HG03196 (cell line): ENCODE results near the gene ATXN7L1.

Source experiments
- ATAC-seq: cut with Tn5 transposase; IDR thresholded peaks from one replicate; pipeline ENCODE4 v1.9.1; 2021; ENCODE audit not compliant: unreplicated experiment

ATXN7L1 gene

GRCh38 chr7:105678811-105679495, 197.4 kb downstream of the ATXN7L1 start:
- ATAC-seq = peak; percentile 45

- ATAC-seq = peak; percentile 51
Observed at GRCh38 chr7:105677817-105678573, 198.4 kb downstream of the ATXN7L1 start.

- no peak for ATAC-seq
Observed at GRCh38 chr7:105677410-105677730, 199.0 kb downstream of the ATXN7L1 start.

GRCh38 chr7:105675934-105676371, 200.4 kb downstream of the ATXN7L1 start:
- ATAC-seq = no peak

GRCh38 chr7:105674200-105674920, 202.0 kb downstream of the ATXN7L1 start:
- ATAC-seq = no peak

- ATAC-seq = no peak
Observed at GRCh38 chr7:105673367-105674084, 202.9 kb downstream of the ATXN7L1 start.

- ATAC-seq = no peak
Observed at GRCh38 chr7:105672801-105673200, 203.6 kb downstream of the ATXN7L1 start.

- ATAC-seq = no peak
Observed at GRCh38 chr7:105666324-105666723, 210.1 kb downstream of the ATXN7L1 start.

GRCh38 chr7:105665684-105666083, 210.7 kb downstream of the ATXN7L1 start:
- no peak for ATAC-seq

GRCh38 chr7:105664816-105665525, 211.4 kb downstream of the ATXN7L1 start:
- ATAC-seq = no peak

GRCh38 chr7:105662998-105663397, 213.4 kb downstream of the ATXN7L1 start:
- no peak for ATAC-seq

GRCh38 chr7:105661625-105662024, 214.8 kb downstream of the ATXN7L1 start:
- no peak for ATAC-seq

- ATAC-seq = no peak
Observed at GRCh38 chr7:105656922-105657521, 219.4 kb downstream of the ATXN7L1 start.

- no peak for ATAC-seq
Observed at GRCh38 chr7:105655500-105656380, 220.7 kb downstream of the ATXN7L1 start.

- ATAC-seq = no peak
Observed at GRCh38 chr7:105655067-105655466, 221.3 kb downstream of the ATXN7L1 start.

- no peak for ATAC-seq
Observed at GRCh38 chr7:105654095-105654686, 222.2 kb downstream of the ATXN7L1 start.

GRCh38 chr7:105653441-105654005, 222.9 kb downstream of the ATXN7L1 start:
- no peak for ATAC-seq

- peak; percentile 57 for ATAC-seq
Observed at GRCh38 chr7:105652359-105652993, 223.9 kb downstream of the ATXN7L1 start.
